Skin epidermis (tissue), 12 donors: Measurements from ENCODE around the gene KRTAP4-5.
"Not testable (repeated sequence)": the region's sequence is repeated elsewhere in the genome, so short reads cannot be mapped to it uniquely, and the experiment has no call there.

Experiments
- H3K27ac ChIP-seq, 21 experiments: fragments of 200-600 bp; sonication (generic) in 11 of 21; one replicate each; pipeline ENCODE4 v1.5.0; 2020; ENCODE audit warnings: mild to moderate bottlenecking in 3 of 21, inconsistent platforms in 2 of 21, moderate library complexity in 2 of 21
- H3K4me3 ChIP-seq, 7 experiments: fragments of 200-600 bp; sonication (generic) in 2 of 7; one replicate each; pipeline ENCODE4 v1.5.0; 2020; ENCODE audit warnings: inconsistent platforms in 2 of 7, mild to moderate bottlenecking in 2 of 7, moderate library complexity in 1 of 7

Gene KRTAP4-5

DNA sequence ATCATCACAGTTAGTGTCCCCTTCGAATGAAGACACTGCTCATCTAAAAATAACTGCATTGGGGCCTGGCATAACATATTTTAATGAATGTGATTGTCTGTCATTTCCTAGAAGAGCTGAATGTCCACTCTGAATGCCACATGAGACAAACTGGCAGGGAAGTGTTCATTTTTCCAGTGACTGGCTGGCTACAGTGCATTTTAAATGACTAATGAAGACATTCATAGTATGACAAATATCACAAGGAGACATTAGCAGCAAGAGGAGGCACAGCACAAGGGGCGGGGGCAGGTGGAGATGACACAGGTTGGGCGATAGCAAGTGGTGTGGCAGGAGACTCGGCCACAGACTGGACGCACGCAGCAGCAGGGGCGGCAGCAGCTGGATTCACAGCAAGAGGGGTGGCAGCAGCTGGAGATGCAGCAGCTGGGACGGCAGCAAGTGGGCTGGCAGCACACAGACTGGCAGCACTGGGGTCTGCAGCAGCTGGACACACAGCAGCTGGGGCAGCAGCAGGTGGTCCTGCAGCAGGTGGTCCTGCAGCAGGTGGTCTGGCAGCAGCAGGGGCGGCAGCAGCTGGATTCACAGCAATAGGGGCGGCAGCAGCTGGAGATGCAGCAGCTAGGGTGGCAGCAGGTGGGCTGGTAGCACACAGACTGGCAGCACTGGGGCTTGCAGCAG lies 514 bp downstream of the KRTAP4-5 start:
- not testable (repeated sequence) for H3K4me3 ChIP-seq, H3K27ac ChIP-seq

GRCh38 chr17:41147531-41148204 lies 2.0 kb downstream of the KRTAP4-5 start:
- H3K4me3 ChIP-seq, result no peak overlapping the region
- H3K27ac ChIP-seq, result no peak overlapping the region

- H3K4me3 ChIP-seq, result no peak overlapping the region
Measured at GRCh38 chr17:41145261-41145660, 4.4 kb downstream of the KRTAP4-5 start.

DNA sequence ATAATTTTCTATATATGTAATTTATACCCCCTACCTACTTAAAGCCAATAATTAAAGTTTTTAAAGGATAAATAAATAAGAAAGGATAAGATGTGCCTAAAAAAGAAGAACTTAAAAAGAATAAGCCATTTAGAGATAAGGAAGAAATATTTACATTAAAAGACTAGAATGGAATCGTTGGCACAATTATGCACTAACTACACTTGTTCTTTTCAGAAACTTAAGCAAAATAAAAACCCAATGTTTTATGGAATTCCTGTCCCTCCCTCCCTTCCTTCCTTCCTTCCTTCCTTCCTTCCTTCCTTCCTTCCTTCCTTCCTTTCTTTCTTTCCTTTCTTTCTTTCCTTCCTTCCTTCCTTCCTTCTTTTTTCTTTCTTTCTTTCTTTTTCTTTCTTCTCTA lies 4.8 kb downstream of the KRTAP4-5 start:
- no peak overlapping the region for H3K4me3 ChIP-seq
- H3K27ac ChIP-seq, result no peak overlapping the region

More at GRCh38 chr17:41145261-41145660, 4.4 kb downstream of the KRTAP4-5 start:
- H3K27ac ChIP-seq, result no peak overlapping the region

DNA sequence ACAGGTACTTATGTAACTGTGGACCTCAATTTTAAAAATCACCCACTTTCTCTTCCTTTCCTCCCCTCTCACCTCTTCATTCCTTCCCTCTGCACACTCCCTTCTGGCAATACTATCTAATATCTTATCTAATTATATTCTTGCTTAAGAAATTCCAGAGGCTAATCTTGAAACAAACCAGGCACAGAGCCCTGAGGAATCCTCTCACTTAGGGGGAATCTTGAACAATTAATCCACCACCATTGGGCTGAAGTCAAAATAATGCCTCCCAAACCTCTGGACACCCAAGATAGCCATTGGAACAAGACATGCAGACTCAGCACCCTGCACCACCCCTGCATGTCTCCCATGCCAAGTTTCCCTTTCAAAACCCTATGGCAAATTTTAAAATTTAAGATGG lies 8.3 kb downstream of the KRTAP4-5 start:
- H3K27ac ChIP-seq, result no peak overlapping the region

GRCh38 chr17:41140360-41141131 lies 9.1 kb downstream of the KRTAP4-5 start, which contains the start of gene KRTAP4-6:
Gene KRTAP4-6 (minus strand): TSS chr17:41140544. CDS start chr17:41140487, 57 bp downstream.
- no peak within 1 kb of the TSS for H3K27ac ChIP-seq
- H3K4me3 ChIP-seq, result no peak within 1 kb of the TSS

More for the DNA sequence above, 8.3 kb downstream of the KRTAP4-5 start:
- no peak overlapping the region for H3K4me3 ChIP-seq

DNA sequence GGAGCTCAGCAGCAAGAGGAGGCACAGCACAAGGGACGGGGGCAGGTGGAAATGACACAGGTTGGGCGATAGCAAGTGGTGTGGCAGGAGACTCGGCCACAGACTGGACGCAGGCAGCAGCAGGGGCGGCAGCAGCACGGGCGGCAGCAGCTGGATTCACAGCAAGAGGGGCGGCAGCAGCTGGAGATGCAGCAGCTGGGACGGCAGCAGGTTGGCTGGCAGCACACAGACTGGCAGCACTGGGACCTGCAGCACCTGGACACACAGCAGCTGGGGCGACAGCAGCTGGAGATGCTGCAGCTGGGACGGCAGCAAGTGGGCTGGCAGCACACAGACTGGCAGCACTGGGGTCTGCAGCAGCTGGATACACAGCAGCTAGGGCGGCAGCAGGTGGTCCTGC lies 9.8 kb downstream of the KRTAP4-5 start:
- H3K4me3 ChIP-seq, H3K27ac ChIP-seq: not testable (repeated sequence)

- Histone ChIP-seq H3K4me3 (no peak overlapping the region), H3K27ac (peak overlapping the region in 1 of 21 experiments; percentile 70)
Measured at GRCh38 chr17:41133880-41134735, 15.5 kb downstream of the KRTAP4-5 start.

DNA sequence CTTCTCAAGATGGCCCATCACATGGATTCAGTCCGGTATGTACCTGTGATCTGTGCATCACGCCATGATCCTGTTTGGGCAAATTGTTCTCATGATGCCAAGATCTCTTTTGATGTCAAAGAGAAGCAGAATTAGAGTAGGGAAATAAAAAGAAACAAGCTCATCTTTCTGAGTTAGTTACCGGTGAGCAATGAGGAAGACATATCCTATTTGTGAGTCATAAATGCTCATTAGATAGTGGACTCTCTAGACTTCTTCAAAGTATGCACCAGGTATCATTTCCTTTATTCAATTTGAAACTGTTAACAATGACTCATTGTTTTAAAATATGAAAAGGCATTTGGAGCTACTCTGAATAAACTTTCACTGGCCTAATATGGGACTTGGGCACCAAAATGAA lies 17.6 kb downstream of the KRTAP4-5 start:
- H3K27ac ChIP-seq, result no peak overlapping the region

DNA sequence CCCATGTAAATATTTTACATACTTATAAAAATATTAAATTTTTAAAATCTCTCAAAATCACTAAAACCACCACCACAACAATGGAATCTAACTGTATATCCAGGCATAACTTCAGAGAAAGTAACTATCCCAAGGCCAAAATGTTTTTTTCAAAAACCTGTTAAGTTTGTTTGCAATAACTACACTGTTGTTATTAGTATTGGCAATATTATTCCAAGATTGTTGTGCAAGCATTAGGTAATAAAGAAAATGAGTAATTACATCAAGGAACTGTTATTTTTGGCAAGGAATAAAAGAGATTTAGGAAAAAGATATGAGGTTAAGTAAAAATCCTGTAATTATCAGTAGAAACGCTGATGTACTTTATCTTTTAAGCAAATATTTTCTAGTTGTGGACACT lies 22.3 kb downstream of the KRTAP4-5 start:
- Histone ChIP-seq H3K27ac (no peak overlapping the region), H3K4me3 (no peak overlapping the region)

More for the DNA sequence above, 17.6 kb downstream of the KRTAP4-5 start:
- no peak overlapping the region for H3K4me3 ChIP-seq

DNA sequence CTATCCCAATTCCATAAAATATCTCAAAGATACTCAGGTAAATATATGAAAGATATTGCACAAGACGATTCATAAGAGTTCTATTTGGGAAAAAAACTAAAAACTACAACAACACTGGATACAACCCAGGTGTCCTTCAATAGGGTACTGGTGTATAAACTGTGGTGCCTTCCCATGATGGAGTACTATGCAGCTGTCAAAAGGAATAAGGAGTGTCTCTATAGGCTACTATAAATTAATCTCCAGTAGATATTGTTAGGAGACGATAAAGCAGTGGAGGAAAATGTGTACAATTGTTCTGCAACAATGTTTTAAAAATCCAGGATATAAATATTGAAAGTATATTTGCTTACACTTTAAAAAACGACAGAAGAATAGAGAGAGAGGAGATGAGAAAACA lies 23.2 kb downstream of the KRTAP4-5 start:
- no peak overlapping the region for H3K27ac ChIP-seq
- no peak overlapping the region for H3K4me3 ChIP-seq

DNA sequence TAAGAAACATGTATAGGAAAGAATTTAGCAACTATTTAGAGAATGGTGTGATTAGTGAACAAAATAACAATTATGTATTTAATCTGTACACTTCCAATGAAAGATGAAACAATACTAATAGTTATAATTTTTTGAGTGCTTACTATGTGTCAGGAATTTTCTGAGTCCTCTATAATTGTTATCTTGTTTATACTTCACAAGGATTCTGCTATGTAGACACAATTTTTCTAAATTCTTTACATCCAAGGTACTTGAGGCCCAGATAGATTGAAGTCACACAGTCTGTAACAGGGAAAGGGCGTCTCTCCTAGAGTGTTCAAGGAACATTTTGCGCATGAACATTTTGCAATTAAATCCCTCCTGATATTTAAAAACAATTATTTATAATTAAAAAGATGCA lies 24.6 kb downstream of the KRTAP4-5 start:
- Histone ChIP-seq H3K27ac (no peak overlapping the region), H3K4me3 (no peak overlapping the region)

DNA sequence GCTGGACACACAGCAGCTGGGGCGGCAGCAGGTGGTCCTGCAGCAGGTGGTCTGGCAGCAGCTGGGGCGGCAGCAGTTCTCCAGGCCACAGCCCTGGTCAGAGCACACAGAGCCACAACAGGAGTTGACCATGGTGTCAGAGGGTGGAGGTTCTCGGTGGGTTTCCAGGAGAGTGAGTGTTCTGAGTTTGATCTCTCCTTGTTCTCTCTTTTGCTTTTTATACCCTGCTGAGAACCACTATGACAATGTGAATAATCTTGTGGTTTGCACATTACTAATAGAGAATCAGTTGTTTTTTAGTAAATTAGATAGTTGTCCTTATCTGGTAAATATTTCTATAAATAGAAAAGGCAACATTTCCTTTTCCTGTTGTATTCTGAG lies 25.6 kb downstream of the KRTAP4-5 start, which contains the start of gene KRTAP4-12:
Gene KRTAP4-12, minus strand, starts transcription at position 192 of the 381 bp plus-strand sequence. Its CDS starts 60 bp downstream, at position 132.
- H3K27ac ChIP-seq, H3K4me3 ChIP-seq: not testable (repeated sequence)

DNA sequence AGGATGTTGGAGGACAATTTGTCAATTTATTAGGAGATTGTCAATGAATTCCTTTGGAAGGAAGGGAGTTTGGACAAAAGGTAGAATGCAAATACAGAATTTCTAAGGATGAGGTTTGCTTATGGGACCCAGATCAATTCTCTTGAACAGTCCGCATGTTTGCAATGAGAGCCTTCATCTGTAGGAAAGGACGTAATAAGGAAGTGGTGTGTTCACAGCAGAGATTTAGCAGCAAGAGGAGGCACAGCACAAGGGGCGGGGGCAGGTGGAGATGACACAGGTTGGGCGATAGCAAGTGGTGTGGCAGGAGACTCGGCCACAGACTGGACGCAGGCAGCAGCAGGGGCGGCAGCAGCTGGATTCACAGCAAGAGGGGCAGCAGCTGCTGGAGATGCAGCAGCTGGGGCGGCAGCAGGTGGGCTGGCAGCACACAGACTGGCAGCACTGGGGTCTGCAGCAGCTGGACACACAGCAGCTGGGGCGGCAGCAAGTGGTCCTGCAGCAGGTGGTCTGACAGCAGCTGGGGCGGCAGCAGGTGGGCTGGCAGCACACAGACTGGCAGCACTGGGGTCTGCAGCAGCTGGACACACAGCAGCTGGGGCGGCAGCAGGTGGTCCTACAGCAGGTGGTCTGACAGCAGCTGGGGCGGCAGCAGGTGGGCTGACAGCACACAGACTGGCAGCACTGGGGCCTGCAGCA lies 26.2 kb downstream of the KRTAP4-5 start:
- H3K4me3 ChIP-seq, result not testable (repeated sequence)

DNA sequence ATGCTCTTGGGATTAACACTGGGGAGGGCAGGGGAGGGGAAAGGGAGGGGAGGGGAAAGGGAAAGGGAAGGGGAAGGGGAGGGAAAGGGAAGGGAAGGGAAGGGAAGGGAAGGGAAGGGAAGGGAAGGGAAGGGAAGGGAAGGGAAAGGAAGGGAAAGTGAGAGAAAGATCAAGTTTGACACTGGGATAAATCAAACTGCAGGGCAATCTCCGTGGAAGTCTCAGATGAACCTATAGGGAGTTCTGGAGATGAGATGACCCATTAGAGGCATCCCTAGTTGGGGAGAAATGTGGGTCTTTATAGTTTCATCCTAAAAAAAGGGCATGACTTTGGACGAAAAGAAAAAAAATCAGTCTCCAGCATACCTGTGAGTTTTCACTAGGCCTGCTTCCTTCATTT lies 27.9 kb downstream of the KRTAP4-5 start:
- Histone ChIP-seq H3K27ac (no peak overlapping the region), H3K4me3 (no peak overlapping the region)

More for the DNA sequence above, 26.2 kb downstream of the KRTAP4-5 start:
- H3K27ac ChIP-seq, result not testable (repeated sequence)

GRCh38 chr17:41119696-41120690 lies 29.6 kb downstream of the KRTAP4-5 start:
- not testable (repeated sequence) for H3K4me3 ChIP-seq, H3K27ac ChIP-seq

GRCh38 chr17:41118721-41119120 lies 30.9 kb downstream of the KRTAP4-5 start:
- Histone ChIP-seq H3K27ac (no peak overlapping the region), H3K4me3 (no peak overlapping the region)
